B cell (primary cell): ENCODE data around the gene DDX24.

Source experiments
- CTCF ChIP-seq: fragments of 200-600 bp; IDR thresholded peaks from one replicate; pipeline ENCODE4 v1.8.0; 2022; ENCODE audit warnings: antibody characterized with exemption, mild to moderate bottlenecking
- EZH2 ChIP-seq: IDR thresholded peaks from 2 replicates; pipeline ENCODE4 v1.6.1; 2012; ENCODE audit warnings: borderline replicate concordance, low read depth, mild to moderate bottlenecking, moderate library complexity, low read length; ENCODE audit not compliant: insufficient read depth, poor library complexity, severe bottlenecking

GRCh38 chr14:94077111-94077821 lies 3.7 kb downstream of the DDX24 start:
- TF ChIP-seq CTCF (no peak), EZH2 (no peak)
